ENCODE data around the gene PI4KA. TPM values are rescaled to one million over a fixed set of nuclear protein-coding genes. Genes with fewer than 3 reads are reported as not detected.

PI4KA gene
- total RNA-seq, 1 experiment from 2014 or later, result 65.8 TPM

- Histone ChIP-seq H4K5ac (ENCODE audit: insufficient read length, low read depth, low read length) (no peak overlapping the region), H3K27ac (ENCODE audit: insufficient read length, low read depth, low read length) (no peak overlapping the region), H3K79me2 (ENCODE audit: insufficient read depth, low read length) (no peaks in the 10 kb centered on the region), H3K9me3 (ENCODE audit: control insufficient read depth, low read depth, low read length) (no peaks in the 10 kb centered on the region), H2BK20ac (ENCODE audit: low read depth, low read length, poor library complexity, severe bottlenecking) (no peak overlapping the region), H3K4me2 (ENCODE audit: insufficient read depth, insufficient read length, low read length) (no peak overlapping the region), H2BK120ac (ENCODE audit: low read depth, low read length, poor library complexity, severe bottlenecking) (no peak overlapping the region), H3K9ac (ENCODE audit: extremely low read depth, insufficient read length, low read length) (no peak overlapping the region), H3K4me1 (ENCODE audit: insufficient read depth, low read length) (no peaks in the 10 kb centered on the region), H3K23me2 (ENCODE audit: insufficient read length, low read depth, low read length, poor library complexity, severe bottlenecking) (no peaks in the 10 kb centered on the region), H3T11ph (ENCODE audit: low read length) (no peak overlapping the region), H4K91ac (ENCODE audit: insufficient read length, low read depth, low read length) (no peak overlapping the region), H2AK5ac (ENCODE audit: insufficient read length, low read length) (no peak overlapping the region), H4K8ac (replicated peaks; ENCODE audit: insufficient read length, low read depth, low read length) (no peak overlapping the region), H3K14ac (ENCODE audit: insufficient read depth, low read length) (no peak overlapping the region), H4K20me1 (ENCODE audit: control insufficient read depth, insufficient read depth, insufficient read length) (no peaks in the 10 kb centered on the region), H3K18ac (ENCODE audit: insufficient read length, low read depth, low read length) (no peak overlapping the region), H3K79me1 (ENCODE audit: insufficient read depth, low read depth, low read length, poor library complexity, severe bottlenecking) (no peaks in the 10 kb centered on the region), H3K4ac (ENCODE audit: low read depth, low read length) (no peak overlapping the region), H2BK5ac (ENCODE audit: insufficient read length, low read length) (no peak overlapping the region), H2AFZ (ENCODE audit: low read length) (no peak overlapping the region), H3K23ac (ENCODE audit: insufficient read length, low read depth, low read length) (no peak overlapping the region), H2BK12ac (ENCODE audit: insufficient read length, low read depth, low read length) (no peak overlapping the region), H2BK15ac (ENCODE audit: low read depth, low read length) (no peak overlapping the region), H3K56ac (ENCODE audit: insufficient read length, low read depth, low read length) (no peak overlapping the region), H3K27me3 (ENCODE audit: insufficient read depth, low read length) (no peaks in the 10 kb centered on the region)
- H3K27me3 Mint-ChIP-seq (ENCODE audit: low read depth), result no peaks in the 10 kb centered on the region
- H3K36me3 Mint-ChIP-seq (ENCODE audit: insufficient read depth in 1 of 3, low read depth in 3 of 3), result peaks cover 0 to 55% (median 7%) of the 10 kb centered on the region in 3 experiments; a peak in 5 of 7 replicates
- H3K27ac Mint-ChIP-seq, result no peak overlapping the region
- no peak overlapping the region for H3K4me3 Mint-ChIP-seq
- no peaks in the 10 kb centered on the region for H3K4me1 Mint-ChIP-seq
- WGBS (ENCODE audit: extremely low coverage, insufficient read length, low lambda C conversion rate), result no CpG with 5 or more reads among the region's 6 CpGs
- no peak for DNase-seq
- no peak for TF ChIP-seq CTCF (conservative IDR thresholded peaks at IDR 0.05)
- H3K9me3 Mint-ChIP-seq, result no peaks in the 10 kb centered on the region
Measured at GRCh38 chr22:20833225-20833665, 25.4 kb downstream of the PI4KA start.
